HG03575 (cell line): ENCODE results near the gene GRAMD1A.

Experiments used
- ATAC-seq: cut with Tn5 transposase; IDR thresholded peaks from one replicate; pipeline ENCODE4 v1.9.1; 2021; ENCODE audit not compliant: unreplicated experiment, insufficient number of reproducible peaks, low FRiP score; ENCODE audit errors: extremely low read depth

The GRAMD1A gene

GRCh38 chr19:35030257-35031071, 30.3 kb downstream of the GRAMD1A start, which contains the start of gene SCN1B:
Gene SCN1B (plus strand): TSS chr19:35030470. CDS start chr19:35030821, 351 bp downstream.
- ATAC-seq, result no peak

- no peak for ATAC-seq
These were observed 31.2 kb downstream of the GRAMD1A start for GRCh38 chr19:35031072-35031881.

GRCh38 chr19:35032356-35032865, 32.3 kb downstream of the GRAMD1A start:
- no peak for ATAC-seq

GRCh38 chr19:35033067-35034004, 33.2 kb downstream of the GRAMD1A start:
- ATAC-seq, result no peak

- no peak for ATAC-seq
These were observed 33.9 kb downstream of the GRAMD1A start for GRCh38 chr19:35034005-35034502.

GRCh38 chr19:35034588-35035382, 34.7 kb downstream of the GRAMD1A start:
- ATAC-seq, result no peak

GRCh38 chr19:35037716-35038622, 37.8 kb downstream of the GRAMD1A start:
- ATAC-seq, result no peak

- ATAC-seq, result no peak
These were observed 38.7 kb downstream of the GRAMD1A start for GRCh38 chr19:35038623-35039512.

- ATAC-seq, result no peak
These were observed 40.0 kb downstream of the GRAMD1A start for GRCh38 chr19:35039881-35040825.

- ATAC-seq, result no peak
These were observed 40.9 kb downstream of the GRAMD1A start for GRCh38 chr19:35040826-35041547.

- ATAC-seq, result no peak
These were observed 41.5 kb downstream of the GRAMD1A start, which contains the start of gene HPN for GRCh38 chr19:35041548-35042055. Gene HPN (plus strand): TSS chr19:35041721. CDS start chr19:35042507, 786 bp downstream.

- no peak for ATAC-seq
These were observed 42.1 kb downstream of the GRAMD1A start for GRCh38 chr19:35042056-35042730.

GRCh38 chr19:35042954-35043604, 43.0 kb downstream of the GRAMD1A start:
- no peak for ATAC-seq
